HCT116 (cell line): Measurements from ENCODE around the gene GBGT1. TPM values are rescaled to one million over a fixed set of nuclear protein-coding genes. Genes with fewer than 3 reads are reported as not detected.

ENCODE experiments used
- ATAC-seq: fragments of 200-7000 bp; cut with Tn5 transposase; 2 replicates; pipeline ENCODE4 v1.9.1; 2020; ENCODE audit warnings: mild to moderate bottlenecking, moderate library complexity
- BruUV-seq: library from RNA; stranded (reverse); fragments of 400-500 nt; replicated peaks from 2 replicates; lab custom pipeline; 2021; lab: Mats Ljungman, UMichigan
- CTCF ChIA-PET: fragments of 300-600 bp; sonication (Branson Sonifier 250); formaldehyde crosslinking; loops from one replicate; lab custom pipeline; 2021; ENCODE audit warnings: antibody characterized with exemption; lab: Charles Lee
- POLR2A ChIA-PET: fragments of 300-600, 350-600 bp; sonication (Branson Sonifier 250); formaldehyde crosslinking; loops from one replicate; lab custom pipeline; 2021; ENCODE audit warnings: antibody characterized with exemption; lab: Charles Lee
- RAD21 ChIA-PET, 2 experiments: fragments of 300-600 bp; sonication (Branson Sonifier 250); formaldehyde crosslinking; loops; one replicate each; lab custom pipeline; 2023; ENCODE audit warnings: low total read pairs in 2 of 2; ENCODE audit not compliant: uncharacterized antibody in 2 of 2, unreplicated experiment in 2 of 2, low non-redundant PET in 1 of 2; lab: Charles Lee
- DNase-seq: peaks from one replicate; pipeline ENCODE4 v3.0.0-alpha.2; 2010; ENCODE audit warnings: low read depth, low spot score
- H2AFZ ChIP-seq: fragments of 200-600 bp; shearing (Covaris generic), sonication (generic); 2 replicates; pipeline ENCODE4 v1.6.1; 2017; ENCODE audit warnings: low read depth, mixed run types, mixed read lengths, antibody characterized with exemption, low read length; ENCODE audit not compliant: poor library complexity, severe bottlenecking
- H3K27ac ChIP-seq: 2 replicates; pipeline ENCODE4 v1.5.1; 2012; ENCODE audit warnings: low read depth, low read length
- H3K27me3 ChIP-seq: fragments of 200-600 bp; sonication (generic); 2 replicates; pipeline ENCODE4 v1.6.1; 2016; ENCODE audit warnings: mixed run types, low read length, mixed read lengths; ENCODE audit not compliant: insufficient read depth
- H3K36me3 ChIP-seq, 2 experiments: fragments of 200-500 bp in 1 of 2; fragments of 200-600 bp in 1 of 2; sonication (Bioruptor generic) in 1 of 2; sonication (generic) in 1 of 2; 2 replicates each; pipeline versions ENCODE4 v1.5.1 to v1.6.1; 2014 to 2016; ENCODE audit warnings: low read length in 2 of 2, inconsistent platforms in 1 of 2, mixed read lengths in 1 of 2, mixed run types in 1 of 2; ENCODE audit not compliant: insufficient read depth in 2 of 2, control insufficient read depth in 1 of 2
- H3K4me1 ChIP-seq, 2 experiments: fragments of 200-600 bp in 1 of 2; sonication (generic) in 1 of 2; 2 replicates each; pipeline versions ENCODE4 v1.5.1 to v1.6.1; 2012 to 2017; ENCODE audit warnings: low read length in 2 of 2, inconsistent platforms in 1 of 2, mild to moderate bottlenecking in 1 of 2, mixed read lengths in 1 of 2, mixed run types in 1 of 2, moderate library complexity in 1 of 2; ENCODE audit not compliant: insufficient read depth in 2 of 2, control insufficient read depth in 1 of 2
- H3K4me2 ChIP-seq: fragments of 200-600 bp; sonication (generic); 2 replicates; pipeline ENCODE4 v1.6.1; 2017; ENCODE audit warnings: mixed run types, low read length, mixed read lengths
- H3K4me3 ChIP-seq, 2 experiments: fragments of 200-600 bp in 1 of 2; sonication (generic) in 1 of 2; replicated peaks in 1 of 2; 2 replicates each; pipeline ENCODE4 v1.5.1; 2011 to 2016; ENCODE audit warnings: low read length in 2 of 2, control low read depth in 1 of 2, low read depth in 1 of 2, mild to moderate bottlenecking in 1 of 2, mixed read lengths in 1 of 2, mixed run types in 1 of 2
- H3K79me2 ChIP-seq: fragments of 200-600 bp; sonication (generic); 2 replicates; pipeline ENCODE4 v1.6.1; 2017; ENCODE audit warnings: mild to moderate bottlenecking, mixed run types, low read length, moderate library complexity, mixed read lengths; ENCODE audit not compliant: insufficient read depth
- H3K9ac ChIP-seq: fragments of 200-600 bp; sonication (generic); 2 replicates; pipeline ENCODE4 v1.6.1; 2016; ENCODE audit warnings: low read length, mixed read lengths
- H3K9me2 ChIP-seq: fragments of 200-600 bp; sonication (generic), shearing (Covaris generic); 2 replicates; pipeline ENCODE4 v1.6.1; 2017; ENCODE audit warnings: mixed run types, mild to moderate bottlenecking, moderate library complexity; ENCODE audit not compliant: insufficient read depth
- H3K9me3 ChIP-seq, 2 experiments: fragments of 200-500 bp in 1 of 2; fragments of 200-600 bp in 1 of 2; sonication (Bioruptor generic) in 1 of 2; sonication (generic) in 1 of 2; 2 replicates each; pipeline ENCODE4 v1.6.1; 2014 to 2017; ENCODE audit warnings: low read length in 2 of 2, mixed read lengths in 2 of 2, inconsistent platforms in 1 of 2, low read depth in 1 of 2, mild to moderate bottlenecking in 1 of 2, mixed run types in 1 of 2, moderate library complexity in 1 of 2; ENCODE audit not compliant: control insufficient read depth in 1 of 2, insufficient read depth in 1 of 2
- H4K20me1 ChIP-seq: fragments of 200-600 bp; sonication (generic), shearing (Covaris generic); 2 replicates; pipeline ENCODE4 v1.6.1; 2017; ENCODE audit warnings: mixed run types, mild to moderate bottlenecking, moderate library complexity; ENCODE audit not compliant: insufficient read depth
- CBX3 ChIP-seq: IDR thresholded peaks from 2 replicates; pipeline ENCODE4 v1.6.1; 2012; ENCODE audit warnings: low read depth
- CTCF ChIP-seq, 3 experiments: fragments of 200-600 bp in 1 of 3; sonication (generic) in 1 of 3; IDR thresholded peaks in 2 of 3; conservative IDR thresholded peaks in 1 of 3; 2 replicates each; pipeline ENCODE4 v1.5.1; 2012 to 2017; ENCODE audit warnings: low read depth in 2 of 3, low read length in 2 of 3, antibody characterized with exemption in 1 of 3, borderline replicate concordance in 1 of 3, control low read depth in 1 of 3, mild to moderate bottlenecking in 1 of 3, mixed read lengths in 1 of 3, mixed run types in 1 of 3, moderate library complexity in 1 of 3; ENCODE audit not compliant: insufficient read depth in 1 of 3
- EZH2 ChIP-seq: fragments of 200-600 bp; sonication (generic); IDR thresholded peaks from 2 replicates; pipeline ENCODE4 v1.6.1; 2017; ENCODE audit warnings: antibody characterized with exemption, mixed run types
- EZH2phosphoT487 ChIP-seq: fragments of 200-600 bp; IDR thresholded peaks from 2 replicates; pipeline ENCODE4 v1.6.1; 2018; ENCODE audit warnings: antibody characterized with exemption, borderline replicate concordance
- JUND ChIP-seq: IDR thresholded peaks from 2 replicates; pipeline ENCODE4 v1.6.1; 2012
- POLR2A ChIP-seq: IDR thresholded peaks from 2 replicates; pipeline ENCODE4 v1.7.0; 2011; ENCODE audit warnings: borderline replicate concordance; ENCODE audit not compliant: insufficient read depth, insufficient read length; ENCODE audit errors: extremely low read depth
- POLR2AphosphoS5 ChIP-seq: IDR thresholded peaks from 2 replicates; pipeline ENCODE4 v1.6.1; 2011; ENCODE audit warnings: mild to moderate bottlenecking, low read depth, low read length, moderate library complexity
- TCF7L2 ChIP-seq: IDR thresholded peaks from 2 replicates; pipeline ENCODE4 v1.7.0; 2011; ENCODE audit warnings: borderline replicate concordance, inconsistent platforms; ENCODE audit not compliant: insufficient read depth, insufficient read length; ENCODE audit errors: extremely low read depth
- YY1 ChIP-seq: IDR thresholded peaks from 2 replicates; pipeline ENCODE4 v1.6.1; 2011; ENCODE audit warnings: low read length, low read depth, moderate library complexity, mild to moderate bottlenecking; ENCODE audit not compliant: insufficient replicate concordance; ENCODE audit errors: extremely low read depth
- ZFX ChIP-seq: fragments of 450-650 bp; IDR thresholded peaks from 2 replicates; pipeline ENCODE4 v1.6.1; 2017
- ZNF274 ChIP-seq: fragments of 200-500 bp; sonication (Bioruptor generic); IDR thresholded peaks from 2 replicates; pipeline ENCODE4 v1.6.1; 2014; ENCODE audit warnings: mild to moderate bottlenecking, low read depth, low read length, inconsistent platforms
- intact Hi-C: fragments of 100-400 bp; cut with micrococcal nuclease; formaldehyde crosslinking; loops from 2 replicates; pipeline ENCODE4 v1.10.0; 2022
- total RNA-seq: library from RNA; stranded (reverse); gene quantifications from one replicate; pipeline ENCODE4 v1.2.1, GENCODE V29; 2021; ENCODE audit not compliant: unreplicated experiment

GBGT1 gene
- total RNA-seq, 1 experiment from 2014 or later: 0.34 TPM

DNA sequence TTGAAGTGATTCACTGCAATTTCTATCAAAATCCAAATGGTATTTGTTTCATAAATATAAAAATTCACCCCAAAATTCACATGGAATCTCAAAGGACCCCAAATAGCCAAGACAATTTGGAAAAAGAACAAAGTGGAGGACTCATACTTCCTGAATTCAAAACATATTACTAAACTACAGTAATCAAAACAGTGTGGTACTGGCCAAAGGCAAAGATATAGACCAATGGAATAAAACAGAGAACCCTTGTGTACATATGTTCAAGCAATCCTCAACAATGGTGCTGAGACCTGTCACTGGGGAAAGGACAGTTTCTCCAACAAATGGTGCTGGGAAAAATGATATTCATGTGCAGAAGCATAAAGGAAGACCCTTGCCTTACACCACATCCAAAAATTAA lies 31.3 kb upstream of the GBGT1 start:
- Histone ChIP-seq H3K9ac (no peak overlapping the region), H3K4me2 (no peak overlapping the region), H2AFZ (no peak overlapping the region), H3K9me2 (no peaks in the 10 kb centered on the region), H3K27ac (no peak overlapping the region), H3K79me2 (no peaks in the 10 kb centered on the region), H3K9me3 (0 out of 4 replicates have a peak, but pooled peaks cover 0 to 3% of the 10 kb centered on the region in 2 experiments), H3K27me3 (no peaks in the 10 kb centered on the region)
- intact Hi-C loops: no loop called here
- ATAC-seq (no peak), DNase-seq (no peak)
- POLR2A ChIA-PET: no interaction called here
- BruUV-seq: no TSS peak
- TF ChIP-seq CTCF (IDR thresholded peaks at IDR 0.05 in 2 of 3, conservative IDR thresholded peaks at IDR 0.05 in 1 of 3; ENCODE audit: borderline replicate concordance in 1 of 3, insufficient read depth in 1 of 3, low read depth in 2 of 3, low read length in 2 of 3) (no peak), CBX3 (no peak), ZFX (no peak), POLR2AphosphoS5 (no peak), EZH2phosphoT487 (no peak), EZH2 (no peak)
- TF ChIP-seq, all 23 proteins: peak for 0
- Histone ChIP-seq H3K4me1 (no peaks in the 10 kb centered on the region), H4K20me1 (no peaks in the 10 kb centered on the region), H3K36me3 (no peaks in the 10 kb centered on the region), H3K4me3 (no peak overlapping the region)
- RAD21 ChIA-PET: no interaction called here
- CTCF ChIA-PET: interaction anchor here (0.7 kb wide), 1 partner anchor 9 kb away, joined by 4 read pairs; no protein-coding TSS in a partner anchor

- Histone ChIP-seq H3K27me3 (no peaks in the 10 kb centered on the region), H3K4me3 (no peak overlapping the region), H3K36me3 (no peaks in the 10 kb centered on the region), H3K4me1 (no peaks in the 10 kb centered on the region), H2AFZ (no peak overlapping the region), H3K9ac (no peak overlapping the region), H3K9me2 (no peaks in the 10 kb centered on the region), H3K4me2 (no peak overlapping the region), H3K9me3 (0 out of 4 replicates have a peak, but pooled peaks cover 0 to 3% of the 10 kb centered on the region in 2 experiments), H3K27ac (no peak overlapping the region), H3K79me2 (no peaks in the 10 kb centered on the region), H4K20me1 (no peaks in the 10 kb centered on the region)
- ChIA-PET RAD21 (no interaction called here), CTCF (interaction anchor here (0.7 kb wide), 1 partner anchor 9 kb away, joined by 4 read pairs; no protein-coding TSS in a partner anchor), POLR2A (no interaction called here)
- no TSS peak for BruUV-seq
- ATAC-seq (no peak), DNase-seq (no peak)
- intact Hi-C loops: no loop called here
- no peak for TF ChIP-seq EZH2phosphoT487
- TF ChIP-seq POLR2A: no peak
- no peak for TF ChIP-seq TCF7L2
- TF ChIP-seq ZNF274: no peak
- no peak for TF ChIP-seq YY1
- no peak for TF ChIP-seq POLR2AphosphoS5
- TF ChIP-seq JUND: no peak
These were observed 30.9 kb upstream of the GBGT1 start for GRCh38 chr9:133194597-133194996.
